ENCODE results near the gene ARSG. TPM values are rescaled to one million over a fixed set of nuclear protein-coding genes. Genes with fewer than 3 reads are reported as not detected.

The ARSG gene
- total and polyA plus RNA-seq, 2 of the 13 experiments (the other 11 are each of a cell fraction or from before 2014, with no cell fraction given): 3.7 to 15.2 TPM

GRCh38 chr17:68378268-68379176, 87.2 kb downstream of the ARSG start (continued):
- TF ChIP-seq U2AF2 (IDR thresholded peaks at IDR 0.05; ENCODE audit: low read depth, low read length): 0 out of 2 replicates have a peak, but pooled peaks have one; percentile 31
- TF ChIP-seq MIER3 (CRISPR knock-in tag; IDR thresholded peaks at IDR 0.05; ENCODE audit: borderline replicate concordance): peak; percentile 84; the same call in 1 of the 2 replicates
- TF ChIP-seq ZNF207 (IDR thresholded peaks at IDR 0.05; ENCODE audit: borderline replicate concordance): no peak
- TF ChIP-seq ZNF780A (CRISPR knock-in tag; IDR thresholded peaks at IDR 0.05): peak; percentile 79
- peak; percentile 91 for TF ChIP-seq YEATS4 (CRISPR knock-in tag; IDR thresholded peaks at IDR 0.05; ENCODE audit: borderline replicate concordance)
- TF ChIP-seq KDM1A (CRISPR knock-in tag; IDR thresholded peaks at IDR 0.05): peak; percentile 72
- TF ChIP-seq ZNF577 (CRISPR knock-in tag; IDR thresholded peaks at IDR 0.05; ENCODE audit: borderline replicate concordance, low read depth): no peak
- TF ChIP-seq, protein P1, sequence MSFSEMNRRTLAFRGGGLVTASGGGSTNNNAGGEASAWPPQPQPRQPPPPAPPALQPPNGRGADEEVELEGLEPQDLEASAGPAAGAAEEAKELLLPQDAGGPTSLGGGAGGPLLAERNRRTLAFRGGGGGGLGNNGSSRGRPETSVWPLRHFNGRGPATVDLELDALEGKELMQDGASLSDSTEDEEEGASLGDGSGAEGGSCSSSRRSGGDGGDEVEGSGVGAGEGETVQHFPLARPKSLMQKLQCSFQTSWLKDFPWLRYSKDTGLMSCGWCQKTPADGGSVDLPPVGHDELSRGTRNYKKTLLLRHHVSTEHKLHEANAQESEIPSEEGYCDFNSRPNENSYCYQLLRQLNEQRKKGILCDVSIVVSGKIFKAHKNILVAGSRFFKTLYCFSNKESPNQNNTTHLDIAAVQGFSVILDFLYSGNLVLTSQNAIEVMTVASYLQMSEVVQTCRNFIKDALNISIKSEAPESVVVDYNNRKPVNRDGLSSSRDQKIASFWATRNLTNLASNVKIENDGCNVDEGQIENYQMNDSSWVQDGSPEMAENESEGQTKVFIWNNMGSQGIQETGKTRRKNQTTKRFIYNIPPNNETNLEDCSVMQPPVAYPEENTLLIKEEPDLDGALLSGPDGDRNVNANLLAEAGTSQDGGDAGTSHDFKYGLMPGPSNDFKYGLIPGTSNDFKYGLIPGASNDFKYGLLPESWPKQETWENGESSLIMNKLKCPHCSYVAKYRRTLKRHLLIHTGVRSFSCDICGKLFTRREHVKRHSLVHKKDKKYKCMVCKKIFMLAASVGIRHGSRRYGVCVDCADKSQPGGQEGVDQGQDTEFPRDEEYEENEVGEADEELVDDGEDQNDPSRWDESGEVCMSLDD (CRISPR knock-in tag; IDR thresholded peaks at IDR 0.05; ENCODE audit: borderline replicate concordance): no peak; the same call in 1 of the 2 replicates
- TF ChIP-seq TMF1 (CRISPR knock-in tag; IDR thresholded peaks at IDR 0.05; ENCODE audit: low read depth): peak; percentile 59; the same call in 1 of the 2 replicates
- TF ChIP-seq ZNF672 (CRISPR knock-in tag; IDR thresholded peaks at IDR 0.05): no peak
- TF ChIP-seq RBM39 (IDR thresholded peaks at IDR 0.05; ENCODE audit: low read depth, low read length, poor library complexity, severe bottlenecking): peak; percentile 11
- TF ChIP-seq, protein P2, sequence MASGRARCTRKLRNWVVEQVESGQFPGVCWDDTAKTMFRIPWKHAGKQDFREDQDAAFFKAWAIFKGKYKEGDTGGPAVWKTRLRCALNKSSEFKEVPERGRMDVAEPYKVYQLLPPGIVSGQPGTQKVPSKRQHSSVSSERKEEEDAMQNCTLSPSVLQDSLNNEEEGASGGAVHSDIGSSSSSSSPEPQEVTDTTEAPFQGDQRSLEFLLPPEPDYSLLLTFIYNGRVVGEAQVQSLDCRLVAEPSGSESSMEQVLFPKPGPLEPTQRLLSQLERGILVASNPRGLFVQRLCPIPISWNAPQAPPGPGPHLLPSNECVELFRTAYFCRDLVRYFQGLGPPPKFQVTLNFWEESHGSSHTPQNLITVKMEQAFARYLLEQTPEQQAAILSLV (CRISPR knock-in tag; IDR thresholded peaks at IDR 0.05; ENCODE audit: borderline replicate concordance): no peak; the same call in 1 of the 2 replicates
- no peak; the same call in 1 of the 2 replicates for TF ChIP-seq ZNF343 (CRISPR knock-in tag; IDR thresholded peaks at IDR 0.05)
- peak; percentile 54 for TF ChIP-seq HNF1A (IDR thresholded peaks at IDR 0.05; ENCODE audit: low read depth)
- TF ChIP-seq HNF1A (CRISPR knock-in tag; IDR thresholded peaks at IDR 0.05; ENCODE audit: borderline replicate concordance): peak; percentile 25
- TF ChIP-seq MLXIP (CRISPR knock-in tag; IDR thresholded peaks at IDR 0.05; ENCODE audit: borderline replicate concordance): peak; percentile 84
- TF ChIP-seq GZF1 (CRISPR knock-in tag; IDR thresholded peaks at IDR 0.05): no peak; the same call in 1 of the 2 replicates
